Glomerular visceral epithelial cell (primary cell): ENCODE measurements around the gene MTARC1.
A peak's percentile ranks its signal among the peaks of the same experiment; 100 is the strongest.

Experiments used
- DNase-seq: peaks from one replicate; pipeline ENCODE4 v3.0.0-alpha.2; 2016; ENCODE audit errors: extremely low spot score

The MTARC1 gene

GRCh38 chr1:220770245-220770913, 16.3 kb upstream of the MTARC1 start:
- DNase-seq = no peak

- no peak for DNase-seq
Observed at GRCh38 chr1:220772846-220773245, 13.9 kb upstream of the MTARC1 start.

GRCh38 chr1:220775240-220775853, 11.4 kb upstream of the MTARC1 start:
- DNase-seq = peak; percentile 13

GRCh38 chr1:220776254-220776653, 10.5 kb upstream of the MTARC1 start:
- no peak for DNase-seq

- peak; percentile 75 for DNase-seq
Observed at GRCh38 chr1:220776720-220777326, 9.9 kb upstream of the MTARC1 start.

GRCh38 chr1:220783453-220783852, 3.3 kb upstream of the MTARC1 start:
- no peak for DNase-seq

GRCh38 chr1:220784751-220785150, 2.0 kb upstream of the MTARC1 start:
- DNase-seq = no peak

GRCh38 chr1:220785166-220786056, 1.3 kb upstream of the MTARC1 start:
- DNase-seq = no peak

- DNase-seq = no peak
Observed at GRCh38 chr1:220786057-220786336, 716 bp upstream of the MTARC1 start.

- DNase-seq = no peak
Observed at GRCh38 chr1:220787069-220787619, 431 bp downstream of the MTARC1 start.

- no peak for DNase-seq
Observed at GRCh38 chr1:220788900-220789299, 2.2 kb downstream of the MTARC1 start.

GRCh38 chr1:220789532-220790147, 2.9 kb downstream of the MTARC1 start:
- no peak for DNase-seq

- no peak for DNase-seq
Observed at GRCh38 chr1:220791285-220791684, 4.6 kb downstream of the MTARC1 start.

GRCh38 chr1:220791956-220792355, 5.2 kb downstream of the MTARC1 start:
- no peak for DNase-seq

GRCh38 chr1:220796530-220796929, 9.8 kb downstream of the MTARC1 start:
- no peak for DNase-seq

GRCh38 chr1:220797044-220797443, 10.3 kb downstream of the MTARC1 start:
- no peak for DNase-seq

- DNase-seq = no peak
Observed at GRCh38 chr1:220797553-220797952, 10.8 kb downstream of the MTARC1 start.

GRCh38 chr1:220798338-220798737, 11.6 kb downstream of the MTARC1 start:
- no peak for DNase-seq

GRCh38 chr1:220800262-220800661, 13.5 kb downstream of the MTARC1 start:
- DNase-seq = no peak

GRCh38 chr1:220803401-220804201, 16.9 kb downstream of the MTARC1 start:
- DNase-seq = peak; percentile 45

GRCh38 chr1:220804202-220804586, 17.5 kb downstream of the MTARC1 start:
- DNase-seq = no peak
